VCaP (cell line): ENCODE results near the gene PRORP.

Experiments
- H3K27ac ChIP-seq: fragments of 450-650 bp; 2 replicates; pipeline ENCODE4 v1.5.1; 2017
- CTCF ChIP-seq: fragments of 450-650 bp; conservative IDR thresholded peaks from 2 replicates; pipeline ENCODE4 v1.5.1; 2017; ENCODE audit warnings: mild to moderate bottlenecking, moderate library complexity

Gene PRORP

GRCh38 chr14:35122696-35123387 lies 490 bp downstream of the PRORP start:
- peak overlapping the region; percentile 97 for H3K27ac ChIP-seq

GRCh38 chr14:35123388-35123703 lies 994 bp downstream of the PRORP start:
- TF ChIP-seq CTCF: no peak
- peak overlapping the region; percentile 97 for H3K27ac ChIP-seq

More at GRCh38 chr14:35122696-35123387, 490 bp downstream of the PRORP start:
- no peak for TF ChIP-seq CTCF

- TF ChIP-seq CTCF: no peak
- H3K27ac ChIP-seq: no peak overlapping the region
Observed at GRCh38 chr14:35124127-35124526, 1.8 kb downstream of the PRORP start.

- H3K27ac ChIP-seq: no peak overlapping the region
- no peak for TF ChIP-seq CTCF
Observed at GRCh38 chr14:35133542-35134328, 11.4 kb downstream of the PRORP start.

- no peak for TF ChIP-seq CTCF
- no peak overlapping the region for H3K27ac ChIP-seq
Observed at GRCh38 chr14:35134329-35135123, 12.2 kb downstream of the PRORP start.

- no peak for TF ChIP-seq CTCF
- H3K27ac ChIP-seq: no peak overlapping the region
Observed at GRCh38 chr14:35138585-35138984, 16.2 kb downstream of the PRORP start.
